Islet precursor cell (in vitro differentiated cells): ENCODE results near the gene SEMA4A.
A peak's percentile ranks its signal among the peaks of the same experiment; 100 is the strongest.
"Not testable (repeated sequence)": the region's sequence is repeated elsewhere in the genome, so short reads cannot be mapped to it uniquely, and the experiment has no call there.

Experiments used
- DNase-seq: peaks from one replicate; pipeline ENCODE4 v3.0.0-alpha.2; 2018

SEMA4A gene

GRCh38 chr1:156153362-156153761 is at the start of gene SEMA4A:
TSS of gene SEMA4A (plus strand) at chr1:156153585. CDS start at chr1:156154579, 994 bp downstream.
- DNase-seq: peak; percentile 58

GRCh38 chr1:156104065-156104810 is 49.1 kb upstream of the SEMA4A start:
- peak; percentile 79 for DNase-seq

DNA sequence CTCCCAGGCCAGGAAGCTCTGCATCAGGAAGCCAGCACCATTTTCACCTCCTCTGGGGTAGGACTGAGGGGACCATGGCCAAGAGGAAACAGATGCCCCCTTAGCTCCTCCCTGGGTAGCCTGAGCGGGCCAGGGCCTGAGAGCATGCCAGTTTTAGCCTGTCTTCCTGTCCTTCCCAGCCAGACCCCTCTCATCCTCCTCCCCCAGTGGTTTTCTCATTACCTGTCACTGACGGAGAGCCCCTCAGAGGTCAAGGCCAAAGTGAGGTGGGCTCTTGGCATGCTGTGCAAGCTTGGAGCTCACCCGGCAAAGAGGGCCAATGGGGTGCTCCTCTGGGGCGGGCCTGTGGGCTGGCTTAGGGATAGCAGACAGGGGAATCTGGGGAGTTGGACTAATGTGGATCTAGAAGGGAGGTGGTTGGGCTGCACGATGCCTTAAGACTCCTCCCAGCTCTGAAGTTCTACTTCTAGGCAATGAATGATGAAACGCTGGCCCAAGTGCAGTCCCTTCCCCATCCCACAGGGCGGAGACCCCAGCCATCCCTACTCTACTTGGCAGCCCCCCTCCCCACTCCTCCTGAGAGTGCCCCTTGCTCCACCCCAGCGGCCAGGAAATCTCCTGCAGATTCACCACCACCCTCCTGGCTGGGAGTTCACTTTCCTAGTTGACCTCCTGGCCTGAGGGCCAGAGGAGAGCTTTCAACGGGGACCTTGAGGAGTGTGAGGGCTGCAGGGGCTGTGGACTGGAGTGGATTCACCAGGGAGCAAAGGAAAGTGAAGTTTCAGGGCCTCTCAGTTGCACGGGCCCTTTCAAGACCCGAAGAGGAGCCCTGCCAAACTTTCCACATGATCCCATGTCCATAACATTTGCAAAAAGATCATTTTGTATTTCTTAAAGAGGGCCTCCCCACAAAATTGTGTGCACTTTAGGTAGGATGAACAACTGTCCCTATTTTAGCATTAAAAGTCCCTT is 48.2 kb upstream of the SEMA4A start:
- DNase-seq: peak; percentile 78

GRCh38 chr1:156106624-156107488 is 46.5 kb upstream of the SEMA4A start:
- peak; percentile 91 for DNase-seq

DNA sequence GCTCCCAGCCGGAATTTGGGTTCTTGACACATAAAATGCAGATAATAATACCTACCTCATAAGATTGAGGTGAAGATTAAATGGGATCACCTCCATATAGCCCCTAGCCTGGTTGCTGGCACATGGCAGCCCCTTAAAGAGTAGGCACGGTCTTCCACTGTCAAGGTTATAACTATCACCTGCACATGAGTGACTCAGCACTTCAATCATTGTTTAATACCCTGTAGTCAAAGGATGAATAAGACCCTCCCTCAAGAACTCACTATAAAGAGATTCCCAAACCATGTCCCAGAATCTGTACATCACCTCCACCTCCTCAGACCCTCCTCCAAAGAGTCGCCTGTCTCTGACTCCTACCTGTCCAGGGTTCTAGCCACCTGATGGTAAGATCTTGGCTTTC is 45.3 kb upstream of the SEMA4A start:
- DNase-seq: no peak

- DNase-seq: no peak
Measured at GRCh38 chr1:156108664-156109241, 44.6 kb upstream of the SEMA4A start.

DNA sequence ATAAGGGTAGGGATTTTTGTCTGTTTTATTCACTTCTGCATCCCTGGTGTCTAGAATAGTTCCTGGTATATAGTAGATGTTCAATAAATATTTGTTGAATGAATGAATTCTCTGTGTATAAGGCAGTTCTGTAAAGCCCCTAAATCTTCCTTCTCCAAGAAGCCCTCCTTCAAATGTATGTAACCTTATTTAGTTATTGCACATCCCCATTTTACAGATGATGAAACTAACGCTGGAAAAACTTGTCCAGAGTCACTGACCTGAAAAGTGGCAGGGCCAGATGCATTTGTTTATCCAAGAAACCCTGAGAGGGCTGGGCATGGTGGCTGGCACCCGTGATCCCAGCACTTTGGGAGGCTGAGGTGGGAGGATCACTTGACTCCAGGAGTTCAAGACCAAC is 43.1 kb upstream of the SEMA4A start:
- DNase-seq: no peak

GRCh38 chr1:156111355-156111962 is 41.9 kb upstream of the SEMA4A start:
- DNase-seq: no peak

DNA sequence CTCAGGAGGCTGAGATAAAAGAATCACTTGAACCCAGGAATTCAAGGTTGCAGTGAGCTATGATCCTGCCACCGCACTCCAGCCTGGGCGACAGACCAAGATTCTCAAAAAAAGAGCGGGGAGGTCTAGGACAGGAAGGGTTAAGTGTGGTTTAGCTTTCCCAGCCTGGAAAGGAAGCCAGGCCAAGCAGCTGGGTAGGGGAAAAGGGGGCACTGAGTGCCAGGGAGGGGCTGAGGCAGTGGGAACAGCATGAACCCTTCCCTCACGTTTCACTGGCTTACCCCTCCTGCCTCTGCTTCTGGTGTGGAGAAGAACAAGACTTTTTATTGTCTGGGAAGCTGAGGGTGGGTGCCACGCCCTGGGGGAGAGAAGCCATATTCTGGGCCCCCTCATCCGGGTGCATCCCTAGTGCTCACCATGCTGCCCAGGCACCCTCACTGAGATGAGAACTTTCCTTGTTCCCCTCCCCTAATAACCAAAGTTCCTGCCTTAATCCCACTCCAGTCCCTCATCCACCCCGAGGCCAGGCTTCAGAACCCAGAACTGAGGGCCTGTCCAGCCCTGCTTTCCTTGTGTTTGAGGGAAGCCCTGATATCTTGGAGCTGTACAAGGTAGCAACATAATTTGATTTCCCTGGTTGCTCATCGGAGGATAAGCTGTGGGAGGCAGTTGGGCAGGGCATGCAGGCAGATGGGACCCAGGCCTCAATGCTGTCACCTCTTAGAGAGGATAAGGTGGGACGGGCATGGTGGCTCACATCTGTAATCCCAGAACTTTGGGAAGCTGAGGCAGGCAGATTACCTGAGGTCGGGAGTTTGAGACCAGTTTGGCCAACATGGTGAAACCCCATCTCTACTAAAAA is 40.9 kb upstream of the SEMA4A start:
- no peak for DNase-seq

DNA sequence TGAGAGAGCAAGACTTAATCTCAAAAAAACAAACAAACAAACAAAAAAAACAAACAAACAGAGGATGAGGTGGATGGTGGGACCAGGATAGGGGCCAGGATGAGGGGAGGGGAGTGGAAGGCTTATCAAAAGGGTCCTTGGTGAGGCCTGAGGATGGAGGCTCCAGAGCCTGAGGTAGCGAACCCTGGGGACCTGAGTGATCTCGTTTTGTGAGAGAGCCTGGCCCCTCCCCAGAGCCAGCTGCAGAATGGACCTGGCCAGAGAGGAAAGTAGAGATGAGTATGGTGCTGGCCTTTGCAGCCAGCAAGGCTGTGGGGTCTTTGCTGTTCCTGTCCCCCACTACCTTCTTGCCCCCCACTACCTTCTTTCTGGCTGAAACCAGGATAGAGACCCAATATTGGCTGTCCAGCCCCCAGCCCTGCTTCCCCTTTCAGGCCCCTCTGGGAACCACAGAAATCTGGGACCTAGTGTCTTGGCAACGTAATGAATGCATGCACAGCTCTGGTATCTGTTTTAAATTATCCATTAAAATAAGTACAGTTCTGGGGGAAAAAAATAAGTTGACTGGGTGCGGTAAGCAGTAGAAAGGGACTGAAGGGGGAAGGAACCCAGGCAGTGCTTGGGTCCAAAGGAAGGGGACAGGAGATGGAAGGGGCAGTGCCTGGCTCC is 40.0 kb upstream of the SEMA4A start:
- no peak for DNase-seq

GRCh38 chr1:156114101-156114918 is 39.1 kb upstream of the SEMA4A start, which contains the start of gene LMNA:
TSS of gene LMNA (plus strand) at chr1:156114711. CDS start at chr1:156114919, 208 bp downstream.
- DNase-seq: peak; percentile 94

DNA sequence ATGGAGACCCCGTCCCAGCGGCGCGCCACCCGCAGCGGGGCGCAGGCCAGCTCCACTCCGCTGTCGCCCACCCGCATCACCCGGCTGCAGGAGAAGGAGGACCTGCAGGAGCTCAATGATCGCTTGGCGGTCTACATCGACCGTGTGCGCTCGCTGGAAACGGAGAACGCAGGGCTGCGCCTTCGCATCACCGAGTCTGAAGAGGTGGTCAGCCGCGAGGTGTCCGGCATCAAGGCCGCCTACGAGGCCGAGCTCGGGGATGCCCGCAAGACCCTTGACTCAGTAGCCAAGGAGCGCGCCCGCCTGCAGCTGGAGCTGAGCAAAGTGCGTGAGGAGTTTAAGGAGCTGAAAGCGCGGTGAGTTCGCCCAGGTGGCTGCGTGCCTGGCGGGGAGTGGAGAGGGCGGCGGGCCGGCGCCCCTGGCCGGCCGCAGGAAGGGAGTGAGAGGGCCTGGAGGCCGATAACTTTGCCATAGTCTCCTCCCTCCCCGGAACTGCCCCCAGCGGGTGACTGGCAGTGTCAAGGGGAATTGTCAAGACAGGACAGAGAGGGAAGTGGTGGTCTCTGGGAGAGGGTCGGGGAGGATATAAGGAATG is 38.4 kb upstream of the SEMA4A start:
- peak; percentile 71 for DNase-seq

DNA sequence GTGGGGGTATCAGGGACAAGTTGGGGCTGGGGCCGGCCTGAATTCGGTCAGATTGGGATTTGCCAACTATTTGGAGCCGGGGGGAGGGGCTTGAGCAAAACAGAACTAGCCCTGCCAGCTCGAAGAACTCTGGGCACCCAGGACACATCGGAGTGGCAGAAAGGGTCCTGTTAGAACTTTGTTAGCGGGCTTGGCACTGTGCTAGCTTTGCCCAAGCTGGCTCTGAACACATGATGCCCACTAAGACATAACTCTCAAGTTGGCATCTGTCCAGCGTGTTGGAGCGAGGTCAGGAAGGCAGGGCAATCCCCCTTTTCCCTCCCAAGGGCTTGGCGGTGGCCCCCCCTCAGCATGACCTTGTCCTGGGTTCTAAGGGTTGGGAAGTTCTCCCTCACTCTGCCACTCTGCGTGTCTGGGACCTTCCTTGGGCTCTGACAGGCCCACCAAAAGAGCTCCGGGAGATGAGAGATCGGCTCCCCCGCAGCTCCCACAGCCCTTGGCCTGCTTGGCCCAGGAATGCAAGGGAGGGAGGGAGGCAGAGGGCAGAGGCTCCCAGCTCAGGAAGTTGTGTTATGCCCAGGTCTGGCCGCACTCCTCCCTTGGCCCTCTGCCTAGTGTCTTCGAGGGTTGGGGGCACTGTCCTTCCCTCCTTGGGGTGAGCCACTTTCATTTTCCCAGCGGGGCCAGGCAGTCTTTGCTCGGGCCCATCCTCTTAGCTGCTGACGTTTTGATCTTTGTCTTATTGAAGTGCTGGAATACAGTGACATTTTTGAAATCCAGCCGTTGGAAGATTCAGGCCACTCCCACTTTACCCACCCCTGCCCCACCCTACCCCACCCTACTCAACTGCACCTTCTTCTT is 37.6 kb upstream of the SEMA4A start:
- DNase-seq: peak; percentile 82

DNA sequence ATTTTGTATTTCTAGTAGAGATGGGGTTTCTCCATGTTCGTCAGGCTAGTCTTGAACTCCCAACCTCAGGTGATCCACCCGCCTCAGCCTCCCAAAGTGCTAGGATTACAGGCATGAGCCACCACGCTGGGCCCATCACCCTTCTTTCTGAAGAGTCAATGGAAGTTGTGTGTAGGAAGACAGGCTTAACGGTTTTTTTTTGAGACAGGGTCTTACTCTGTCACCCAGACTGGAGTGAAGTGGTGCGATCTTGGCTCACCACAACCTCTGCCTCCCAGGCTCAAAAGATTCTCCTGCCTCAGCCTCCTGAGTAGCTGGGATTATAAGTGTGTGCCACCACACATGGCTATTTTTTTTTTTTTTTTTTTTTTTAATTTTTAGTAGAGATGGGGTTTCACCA is 36.7 kb upstream of the SEMA4A start:
- not testable (repeated sequence) for DNase-seq

- no peak for DNase-seq
Measured at GRCh38 chr1:156117414-156118176, 35.8 kb upstream of the SEMA4A start.

- DNase-seq: no peak
Measured at GRCh38 chr1:156118177-156118868, 35.1 kb upstream of the SEMA4A start.
